LNCaP clone FGC (cell line): ENCODE results near the gene KCNIP1.

ENCODE experiments used
- DNase-seq: peaks from one replicate; pipeline ENCODE4 v3.0.0-alpha.2; 2011; ENCODE audit warnings: low read depth
- H3K4me3 ChIP-seq: 2 replicates; pipeline ENCODE4 v1.5.1; 2011; ENCODE audit warnings: mild to moderate bottlenecking, low read depth, low read length, control low read depth
- CTCF ChIP-seq: IDR thresholded peaks from 2 replicates; pipeline ENCODE4 v1.5.1; 2012; ENCODE audit warnings: mild to moderate bottlenecking; ENCODE audit not compliant: control insufficient read depth, insufficient read depth; ENCODE audit errors: extremely low read depth

Gene KCNIP1

GRCh38 chr5:170681013-170681433 lies 177.2 kb downstream of the KCNIP1 start:
- no peak for TF ChIP-seq CTCF
- DNase-seq, result no peak
- H3K4me3 ChIP-seq, result no peak overlapping the region

GRCh38 chr5:170691657-170692056 lies 187.8 kb downstream of the KCNIP1 start:
- DNase-seq, result no peak
- H3K4me3 ChIP-seq, result no peak overlapping the region
- TF ChIP-seq CTCF, result no peak

GRCh38 chr5:170693701-170694100 lies 189.9 kb downstream of the KCNIP1 start:
- TF ChIP-seq CTCF, result no peak
- no peak for DNase-seq
- no peak overlapping the region for H3K4me3 ChIP-seq

- no peak overlapping the region for H3K4me3 ChIP-seq
- DNase-seq, result no peak
- no peak for TF ChIP-seq CTCF
Observed at GRCh38 chr5:170694911-170695310, 191.1 kb downstream of the KCNIP1 start.

GRCh38 chr5:170697031-170697430 lies 193.2 kb downstream of the KCNIP1 start:
- TF ChIP-seq CTCF, result no peak
- H3K4me3 ChIP-seq, result no peak overlapping the region
- no peak for DNase-seq

GRCh38 chr5:170700503-170700902 lies 196.7 kb downstream of the KCNIP1 start:
- H3K4me3 ChIP-seq, result no peak overlapping the region
- TF ChIP-seq CTCF, result no peak

GRCh38 chr5:170701334-170701733 lies 197.5 kb downstream of the KCNIP1 start:
- no peak for TF ChIP-seq CTCF
- H3K4me3 ChIP-seq, result no peak overlapping the region
- no peak for DNase-seq

More at GRCh38 chr5:170700503-170700902, 196.7 kb downstream of the KCNIP1 start:
- DNase-seq, result no peak
